Gastroesophageal sphincter (tissue), 4 donors: ENCODE results near the gene ZFYVE9. TPM values are rescaled to one million over a fixed set of nuclear protein-coding genes. Genes with fewer than 3 reads are reported as not detected.

Source experiments
- ATAC-seq: fragments of 150-250 bp; one replicate; pipeline ENCODE4 v1.9.1; 2016; ENCODE audit warnings: mild to moderate bottlenecking, moderate library complexity
- H3K27ac ChIP-seq, 4 donors: fragments of 200-600 bp; sonication (generic) in 3 of 4; 1 replicate in 3 of 4; 2 replicates in 1 of 4; pipeline ENCODE4 v1.5.1; 2016 to 2019
- H3K27me3 ChIP-seq: fragments of 200-600 bp; sonication (generic); one replicate; pipeline ENCODE4 v1.5.1; 2019
- H3K36me3 ChIP-seq, 2 donors: fragments of 200-600 bp; sonication (generic); one replicate each; pipeline ENCODE4 v1.5.1; 2019; ENCODE audit warnings: control low read depth in 1 of 2
- H3K4me1 ChIP-seq, 3 donors: fragments of 200-600 bp; sonication (generic); 1 replicate in 2 of 3; 2 replicates in 1 of 3; pipeline ENCODE4 v1.5.1; 2016 to 2019; ENCODE audit warnings: control low read depth in 2 of 3
- H3K4me3 ChIP-seq, 2 donors: fragments of 200-600 bp; sonication (generic); one replicate each; pipeline ENCODE4 v1.5.1; 2019; ENCODE audit warnings: mild to moderate bottlenecking in 1 of 2, moderate library complexity in 1 of 2
- H3K9me3 ChIP-seq, 3 donors: fragments of 200-600 bp; sonication (generic); one replicate each; pipeline ENCODE4 v1.5.1; 2017 to 2019; ENCODE audit warnings: control low read depth in 2 of 3
- CTCF ChIP-seq, 4 experiments: fragments of 200-600 bp in 2 of 4; fragments of 450-650 bp in 2 of 4; sonication (generic) in 1 of 4; IDR thresholded peaks; one replicate each; pipeline ENCODE4 v1.5.1; 2017 to 2019; ENCODE audit warnings: antibody characterized with exemption in 4 of 4, mild to moderate bottlenecking in 2 of 4, moderate library complexity in 2 of 4
- EP300 ChIP-seq: sonication (generic); formaldehyde crosslinking; IDR thresholded peaks from one replicate; pipeline ENCODE4 v1.6.1; 2017; ENCODE audit warnings: antibody characterized with exemption, mild to moderate bottlenecking
- POLR2A ChIP-seq, 2 donors: fragments of 450-650 bp; IDR thresholded peaks; one replicate each; pipeline ENCODE4 v1.6.1; 2017; ENCODE audit warnings: antibody characterized with exemption in 2 of 2, mild to moderate bottlenecking in 2 of 2, moderate library complexity in 1 of 2
- POLR2AphosphoS5 ChIP-seq: sonication (generic); formaldehyde crosslinking; IDR thresholded peaks from one replicate; pipeline ENCODE4 v1.6.1; 2017; ENCODE audit warnings: antibody characterized with exemption
- WGBS, 2 donors: methylation state at CpG; one replicate each; pipeline ENCODE4 v1.1.5; 2018; ENCODE audit warnings: low coverage in 1 of 2; 5-methylcytosine and 5-hydroxymethylcytosine counted together
- total RNA-seq, 4 donors: library from RNA; depleted of rRNA; stranded (reverse); fragments of >200 nt; gene quantifications; one replicate each; pipeline ENCODE4 v1.1.0, GENCODE V29; 2016

Gene ZFYVE9
- total RNA-seq, 4 donors from 2014 or later: 36.4 to 79.9 (median 40.4) TPM

GRCh38 chr1:52111492-52111891 is 30.4 kb upstream of the ZFYVE9 start:
- Histone ChIP-seq H3K9me3 (no peaks in the 10 kb centered on the region), H3K4me3 (no peak overlapping the region), H3K4me1 (no peaks in the 10 kb centered on the region), H3K27ac (no peak overlapping the region), H3K27me3 (peaks cover 1% of the 10 kb centered on the region), H3K36me3 (no peaks in the 10 kb centered on the region)
- no peak for ATAC-seq
- TF ChIP-seq EP300 (no peak), POLR2A (IDR thresholded peaks at IDR 0.05) (no peak), CTCF (IDR thresholded peaks at IDR 0.05) (no peak), POLR2AphosphoS5 (no peak)

GRCh38 chr1:52112489-52112888 is 29.4 kb upstream of the ZFYVE9 start:
- WGBS, 2 donors: 80 to 83% methylated on average over 1 to 3 of the region's 3 CpGs

GRCh38 chr1:52119301-52120079 is 22.4 kb upstream of the ZFYVE9 start:
- H3K27ac ChIP-seq: no peak overlapping the region
- peaks cover 5% of the 10 kb centered on the region for H3K27me3 ChIP-seq
- no peaks in the 10 kb centered on the region for H3K4me1 ChIP-seq
- no peaks in the 10 kb centered on the region for H3K36me3 ChIP-seq
- 48 to 80% methylated on average over 4 to 10 of the region's 12 CpGs for WGBS, 2 donors
- TF ChIP-seq POLR2A (IDR thresholded peaks at IDR 0.05) (no peak), POLR2AphosphoS5 (no peak), CTCF (IDR thresholded peaks at IDR 0.05) (no peak), EP300 (no peak)
- no peaks in the 10 kb centered on the region for H3K9me3 ChIP-seq
- no peak for ATAC-seq
- no peak overlapping the region for H3K4me3 ChIP-seq

More at GRCh38 chr1:52112489-52112888, 29.4 kb upstream of the ZFYVE9 start:
- Histone ChIP-seq H3K27me3 (peaks cover 5% of the 10 kb centered on the region), H3K4me3 (no peak overlapping the region), H3K4me1 (no peaks in the 10 kb centered on the region), H3K36me3 (no peaks in the 10 kb centered on the region), H3K9me3 (no peaks in the 10 kb centered on the region), H3K27ac (no peak overlapping the region)
- ATAC-seq: no peak
- TF ChIP-seq EP300 (no peak), POLR2AphosphoS5 (no peak), POLR2A (IDR thresholded peaks at IDR 0.05) (no peak), CTCF (IDR thresholded peaks at IDR 0.05) (no peak)

- Histone ChIP-seq H3K36me3 (no peaks in the 10 kb centered on the region), H3K4me3 (no peak overlapping the region), H3K27me3 (peaks cover 6% of the 10 kb centered on the region), H3K9me3 (no peaks in the 10 kb centered on the region), H3K27ac (no peak overlapping the region), H3K4me1 (no peaks in the 10 kb centered on the region)
- 57 to 62% methylated on average over 2 of the region's 2 CpGs for WGBS, 2 donors
- ATAC-seq: no peak
- TF ChIP-seq POLR2A (IDR thresholded peaks at IDR 0.05): no peak
- no peak for TF ChIP-seq POLR2AphosphoS5
- no peak for TF ChIP-seq CTCF (IDR thresholded peaks at IDR 0.05)
- TF ChIP-seq EP300: no peak
Measured at GRCh38 chr1:52122384-52122783, 19.5 kb upstream of the ZFYVE9 start.

- Histone ChIP-seq H3K9me3 (no peaks in the 10 kb centered on the region), H3K27me3 (peaks cover 6% of the 10 kb centered on the region), H3K4me1 (no peaks in the 10 kb centered on the region), H3K4me3 (no peak overlapping the region), H3K36me3 (no peaks in the 10 kb centered on the region), H3K27ac (no peak overlapping the region)
- ATAC-seq: no peak
- WGBS, 2 donors: 79 to 87% methylated on average over 5 to 6 of the region's 6 CpGs
- no peak for TF ChIP-seq CTCF (IDR thresholded peaks at IDR 0.05)
- TF ChIP-seq EP300: no peak
- no peak for TF ChIP-seq POLR2A (IDR thresholded peaks at IDR 0.05)
- TF ChIP-seq POLR2AphosphoS5: no peak
Measured at GRCh38 chr1:52123622-52124021, 18.3 kb upstream of the ZFYVE9 start.
